ENCODE results near the gene PNMA1. TPM values are rescaled to one million over a fixed set of nuclear protein-coding genes. Genes with fewer than 3 reads are reported as not detected.
A peak's percentile ranks its signal among the peaks of the same experiment; 100 is the strongest.

The PNMA1 gene
- total and polyA plus RNA-seq, 9 of the 15 experiments (the other 6 are each of a cell fraction or from before 2014, with no cell fraction given): 1.7 to 26.4 (median 8.7) TPM

- TF ChIP-seq ZBTB49 (CRISPR knock-in tag; IDR thresholded peaks at IDR 0.05; ENCODE audit: borderline replicate concordance) (no peak), ZNF707 (CRISPR knock-in tag; conservative IDR thresholded peaks at IDR 0.05) (no peak), NFE2 (IDR thresholded peaks at IDR 0.05; ENCODE audit: low read depth) (peak; percentile 96), RFX1 (IDR thresholded peaks at IDR 0.05) (no peak), CREB3 (tag; conservative IDR thresholded peaks at IDR 0.05; ENCODE audit: low read depth) (no peak), MYBL2 (IDR thresholded peaks at IDR 0.05; ENCODE audit: low read depth) (no peak), MYBL2 (CRISPR knock-in tag; IDR thresholded peaks at IDR 0.05; ENCODE audit: borderline replicate concordance) (no peak), ZNF785 (CRISPR knock-in tag; IDR thresholded peaks at IDR 0.05) (no peak), ZNF592 (IDR thresholded peaks at IDR 0.05) (peak; percentile 90), KAT8 (IDR thresholded peaks at IDR 0.05; ENCODE audit: low read depth) (no peak), ZNF764 (CRISPR knock-in tag; IDR thresholded peaks at IDR 0.05; ENCODE audit: low read depth) (no peak), JUND (IDR thresholded peaks at IDR 0.05; ENCODE audit: borderline replicate concordance, low read depth, low read length) (peak; percentile 84), JUND (tag; IDR thresholded peaks at IDR 0.05; ENCODE audit: borderline replicate concordance, low read depth, low read length) (peak; percentile 78; the same call in 1 of the 3 replicates), ARNT (IDR thresholded peaks at IDR 0.05) (no peak), SOX6 (IDR thresholded peaks at IDR 0.05) (0 out of 2 replicates have a peak, but pooled peaks have one; percentile 17), SPI1 (IDR thresholded peaks at IDR 0.05; ENCODE audit: borderline replicate concordance, low read depth, low read length) (no peak), SNIP1 (IDR thresholded peaks at IDR 0.05; ENCODE audit: low read depth) (no peak)
Observed at GRCh38 chr14:73725116-73726024, 11.2 kb upstream of the PNMA1 start (continued).
